DOHH2 (cell line): ENCODE measurements around the gene PPFIA1.
A peak's percentile ranks its signal among the peaks of the same experiment; 100 is the strongest.

Source experiments
- H3F3A ChIP-seq: fragments of 200-600 bp; sonication (generic), shearing (Covaris generic); 2 replicates; pipeline ENCODE4 v1.6.0; 2016; ENCODE audit warnings: antibody characterized with exemption, mild to moderate bottlenecking; ENCODE audit not compliant: control insufficient read depth, insufficient read depth
- H3K27ac ChIP-seq: fragments of 200-600 bp; sonication (generic); 2 replicates; pipeline ENCODE4 v1.5.1; 2014; ENCODE audit warnings: low read depth, mild to moderate bottlenecking, low read length, moderate library complexity
- H3K27me3 ChIP-seq: fragments of 200-600 bp; sonication (generic); 2 replicates; pipeline ENCODE4 v1.6.1; 2014; ENCODE audit warnings: mild to moderate bottlenecking, low read length, mixed read lengths; ENCODE audit not compliant: control insufficient read depth
- H3K36me3 ChIP-seq: fragments of 200-600 bp; sonication (generic); 2 replicates; pipeline ENCODE4 v1.6.1; 2014; ENCODE audit warnings: mild to moderate bottlenecking, low read length, moderate library complexity, mixed read lengths; ENCODE audit not compliant: control insufficient read depth
- H3K4me1 ChIP-seq: fragments of 200-600 bp; sonication (generic); 2 replicates; pipeline ENCODE4 v1.6.1; 2014; ENCODE audit warnings: mild to moderate bottlenecking, low read length, mixed read lengths; ENCODE audit not compliant: control insufficient read depth
- H3K4me2 ChIP-seq: fragments of 200-600 bp; sonication (generic); 2 replicates; pipeline ENCODE4 v1.6.0; 2014; ENCODE audit warnings: mild to moderate bottlenecking, low read length, moderate library complexity
- H3K4me3 ChIP-seq: fragments of 200-600 bp; sonication (generic); 2 replicates; pipeline ENCODE4 v1.5.1; 2014; ENCODE audit warnings: mild to moderate bottlenecking, low read length, mixed read lengths
- H3K79me2 ChIP-seq: fragments of 200-600 bp; sonication (generic); 2 replicates; pipeline ENCODE4 v1.6.1; 2014; ENCODE audit warnings: mild to moderate bottlenecking, low read length, mixed read lengths; ENCODE audit not compliant: control insufficient read depth
- H3K9me2 ChIP-seq: fragments of 200-600 bp; sonication (generic); replicated peaks from 2 replicates; pipeline ENCODE4 v1.6.1; 2014; ENCODE audit warnings: mild to moderate bottlenecking, low read length, mixed read lengths; ENCODE audit not compliant: control insufficient read depth
- H3K9me3 ChIP-seq: fragments of 200-600 bp; sonication (generic); 2 replicates; pipeline ENCODE4 v1.6.1; 2014; ENCODE audit warnings: antibody characterized with exemption, low read length, mixed read lengths; ENCODE audit not compliant: control insufficient read depth, insufficient read depth
- H4K20me1 ChIP-seq: fragments of 200-600 bp; sonication (generic); 2 replicates; pipeline ENCODE4 v1.6.0; 2014; ENCODE audit warnings: low read depth, mild to moderate bottlenecking, antibody characterized with exemption, low read length, moderate library complexity; ENCODE audit not compliant: control insufficient read depth, insufficient read depth
- CTCF ChIP-seq: fragments of 200-600 bp; sonication (generic); IDR thresholded peaks from one replicate; pipeline ENCODE4 v1.5.1; 2014; ENCODE audit warnings: antibody characterized with exemption, mild to moderate bottlenecking, low read depth, low read length; ENCODE audit not compliant: poor library complexity, severe bottlenecking
- EZH2phosphoT487 ChIP-seq: fragments of 200-600 bp; sonication (generic); IDR thresholded peaks from 2 replicates; pipeline ENCODE4 v1.6.1; 2017; ENCODE audit warnings: borderline replicate concordance, mild to moderate bottlenecking, antibody characterized with exemption, low read length, moderate library complexity, mixed read lengths

PPFIA1 gene

GRCh38 chr11:70414341-70415100 lies 144.0 kb downstream of the PPFIA1 start:
- no peak for TF ChIP-seq CTCF
- TF ChIP-seq EZH2phosphoT487 = no peak
- H3F3A ChIP-seq = no peaks in the 10 kb centered on the region
- H3K36me3 ChIP-seq = no peaks in the 10 kb centered on the region
- H4K20me1 ChIP-seq = no peaks in the 10 kb centered on the region; the same call in 1 of the 2 replicates
- H3K27me3 ChIP-seq = peaks cover 20% of the 10 kb centered on the region
- H3K79me2 ChIP-seq = no peaks in the 10 kb centered on the region
- no peaks in the 10 kb centered on the region for H3K4me1 ChIP-seq
- no peaks in the 10 kb centered on the region for H3K9me2 ChIP-seq
- H3K4me2 ChIP-seq = no peak overlapping the region
- H3K27ac ChIP-seq = no peak overlapping the region
- H3K9me3 ChIP-seq = no peaks in the 10 kb centered on the region
- no peak overlapping the region for H3K4me3 ChIP-seq

GRCh38 chr11:70415191-70415590 lies 144.7 kb downstream of the PPFIA1 start:
- H3K4me2 ChIP-seq = no peak overlapping the region
- no peaks in the 10 kb centered on the region for H3K36me3 ChIP-seq
- no peaks in the 10 kb centered on the region; the same call in 1 of the 2 replicates for H4K20me1 ChIP-seq
- H3F3A ChIP-seq = no peaks in the 10 kb centered on the region
- no peak overlapping the region for H3K4me3 ChIP-seq
- no peak overlapping the region for H3K27ac ChIP-seq
- no peaks in the 10 kb centered on the region for H3K9me3 ChIP-seq
- H3K27me3 ChIP-seq = peaks cover 13% of the 10 kb centered on the region; the same call in 1 of the 2 replicates
- H3K79me2 ChIP-seq = no peaks in the 10 kb centered on the region
- no peaks in the 10 kb centered on the region for H3K9me2 ChIP-seq
- no peaks in the 10 kb centered on the region for H3K4me1 ChIP-seq
- TF ChIP-seq EZH2phosphoT487 (no peak), CTCF (peak; percentile 43)

GRCh38 chr11:70415642-70416395 lies 145.3 kb downstream of the PPFIA1 start:
- no peaks in the 10 kb centered on the region for H3K9me3 ChIP-seq
- H4K20me1 ChIP-seq = no peaks in the 10 kb centered on the region; the same call in 1 of the 2 replicates
- H3K9me2 ChIP-seq = no peaks in the 10 kb centered on the region
- TF ChIP-seq EZH2phosphoT487 (no peak), CTCF (no peak)
- H3K4me2 ChIP-seq = no peak overlapping the region
- H3K4me3 ChIP-seq = no peak overlapping the region
- H3K79me2 ChIP-seq = no peaks in the 10 kb centered on the region
- H3F3A ChIP-seq = no peaks in the 10 kb centered on the region
- H3K27me3 ChIP-seq = peaks cover 10% of the 10 kb centered on the region; the same call in 1 of the 2 replicates
- H3K27ac ChIP-seq = no peak overlapping the region
- H3K4me1 ChIP-seq = no peaks in the 10 kb centered on the region
- H3K36me3 ChIP-seq = no peaks in the 10 kb centered on the region
